Nephron progenitor cell (in vitro differentiated cells): Measurements from ENCODE around the gene VPS35.
"Not testable (repeated sequence)": the region's sequence is repeated elsewhere in the genome, so short reads cannot be mapped to it uniquely, and the experiment has no call there.

Source experiments
- DNase-seq: peaks from one replicate; pipeline ENCODE4 v3.0.0; 2021
- H3K27ac Mint-ChIP-seq: 2 replicates; pipeline ENCODE4 v1.8.0; 2021; ENCODE audit warnings: mild to moderate bottlenecking, moderate library complexity, mixed read lengths
- H3K27me3 Mint-ChIP-seq: 2 replicates; pipeline ENCODE4 v1.8.0; 2021; ENCODE audit warnings: mild to moderate bottlenecking, low read depth, mixed read lengths; ENCODE audit not compliant: poor library complexity
- H3K36me3 Mint-ChIP-seq: 2 replicates; pipeline ENCODE4 v1.8.0; 2021; ENCODE audit warnings: low read depth, mixed read lengths
- H3K4me1 Mint-ChIP-seq: 2 replicates; pipeline ENCODE4 v1.8.0; 2021; ENCODE audit warnings: mixed read lengths
- H3K4me3 Mint-ChIP-seq: 2 replicates; pipeline ENCODE4 v1.8.0; 2021; ENCODE audit warnings: mild to moderate bottlenecking, moderate library complexity, mixed read lengths
- H3K9me3 Mint-ChIP-seq: 2 replicates; pipeline ENCODE4 v1.8.0; 2021; ENCODE audit warnings: mild to moderate bottlenecking, moderate library complexity, mixed read lengths
- CTCF ChIP-seq: fragments of 200-600 bp; sonication (generic); IDR thresholded peaks from 2 replicates; pipeline ENCODE4 v1.5.0; 2021; ENCODE audit warnings: antibody characterized with exemption

Gene VPS35

GRCh38 chr16:46689365-46690280, 645 bp upstream of the VPS35 start, which contains the start of gene ORC6:
Gene ORC6 (plus strand): TSS chr16:46689659. CDS start chr16:46689706, 47 bp downstream.
- no peaks in the 10 kb centered on the region for H3K27me3 Mint-ChIP-seq
- peak; percentile 99 for DNase-seq
- no peaks in the 10 kb centered on the region for H3K9me3 Mint-ChIP-seq
- no peak within 1 kb of the TSS for H3K4me3 Mint-ChIP-seq
- TF ChIP-seq CTCF, result peak; percentile 35
- H3K36me3 Mint-ChIP-seq, result peaks cover 20% of the 10 kb centered on the region
- no peak within 1 kb of the TSS for H3K27ac Mint-ChIP-seq
- peaks cover 44% of the 10 kb centered on the region for H3K4me1 Mint-ChIP-seq

- peaks cover 44% of the 10 kb centered on the region for H3K4me1 Mint-ChIP-seq
- peaks cover 15% of the 10 kb centered on the region for H3K36me3 Mint-ChIP-seq
- peak; percentile 32 for TF ChIP-seq CTCF
- H3K4me3 Mint-ChIP-seq, result no peak overlapping the region
- H3K27me3 Mint-ChIP-seq, result no peaks in the 10 kb centered on the region
- no peak overlapping the region for H3K27ac Mint-ChIP-seq
- DNase-seq, result no peak
- no peaks in the 10 kb centered on the region for H3K9me3 Mint-ChIP-seq
These were observed 801 bp downstream of the VPS35 start for GRCh38 chr16:46688101-46688653.

GRCh38 chr16:46687486-46687885, 1.5 kb downstream of the VPS35 start:
- Mint-ChIP-seq H3K27ac (no peak overlapping the region), H3K4me1 (peaks cover 44% of the 10 kb centered on the region), H3K36me3 (peaks cover 10% of the 10 kb centered on the region), H3K4me3 (no peak overlapping the region), H3K9me3 (no peaks in the 10 kb centered on the region), H3K27me3 (no peaks in the 10 kb centered on the region)
- TF ChIP-seq CTCF, result no peak
- DNase-seq, result no peak

- Mint-ChIP-seq H3K27me3 (no peaks in the 10 kb centered on the region), H3K4me3 (peak overlapping the region; percentile 44)
These were observed 2.0 kb downstream of the VPS35 start for GRCh38 chr16:46686815-46687473.

GRCh38 chr16:46681867-46682266, 7.1 kb downstream of the VPS35 start:
- not testable (repeated sequence) for H3K27ac Mint-ChIP-seq, H3K4me3 Mint-ChIP-seq, H3K27me3 Mint-ChIP-seq, H3K9me3 Mint-ChIP-seq, DNase-seq
- Mint-ChIP-seq H3K4me1 (peaks cover 11% of the 10 kb centered on the region), H3K36me3 (peaks cover 31% of the 10 kb centered on the region)

More at GRCh38 chr16:46686815-46687473, 2.0 kb downstream of the VPS35 start:
- Mint-ChIP-seq H3K9me3 (no peaks in the 10 kb centered on the region), H3K4me1 (peaks cover 39% of the 10 kb centered on the region), H3K36me3 (peaks cover 5% of the 10 kb centered on the region), H3K27ac (no peak overlapping the region)
- DNase-seq, result no peak
- no peak for TF ChIP-seq CTCF

GRCh38 chr16:46677943-46678342, 11.0 kb downstream of the VPS35 start:
- DNase-seq, H3K27ac Mint-ChIP-seq, H3K4me1 Mint-ChIP-seq, H3K4me3 Mint-ChIP-seq, H3K9me3 Mint-ChIP-seq, H3K27me3 Mint-ChIP-seq: not testable (repeated sequence)
- H3K36me3 Mint-ChIP-seq, result peaks cover 53% of the 10 kb centered on the region
